Mammary epithelial cell (primary cell): Measurements from ENCODE around the gene MC5R.

Experiments used
- EZH2 ChIP-seq: IDR thresholded peaks from 2 replicates; pipeline ENCODE4 v1.6.1; 2012; ENCODE audit warnings: low read length, inconsistent platforms, borderline replicate concordance
- TF ChIP-seq, protein P1 (sequence below), 2 donors: IDR thresholded peaks in 1 of 2; conservative IDR thresholded peaks in 1 of 2; 2 replicates each; pipeline ENCODE4 v1.5.1; 2011 to 2012; ENCODE audit warnings: inconsistent platforms in 2 of 2, low read length in 2 of 2, mild to moderate bottlenecking in 2 of 2, control low read depth in 1 of 2, low read depth in 1 of 2; ENCODE audit not compliant: insufficient read depth in 1 of 2; ENCODE audit errors: extremely low read depth in 1 of 2

DNA sequence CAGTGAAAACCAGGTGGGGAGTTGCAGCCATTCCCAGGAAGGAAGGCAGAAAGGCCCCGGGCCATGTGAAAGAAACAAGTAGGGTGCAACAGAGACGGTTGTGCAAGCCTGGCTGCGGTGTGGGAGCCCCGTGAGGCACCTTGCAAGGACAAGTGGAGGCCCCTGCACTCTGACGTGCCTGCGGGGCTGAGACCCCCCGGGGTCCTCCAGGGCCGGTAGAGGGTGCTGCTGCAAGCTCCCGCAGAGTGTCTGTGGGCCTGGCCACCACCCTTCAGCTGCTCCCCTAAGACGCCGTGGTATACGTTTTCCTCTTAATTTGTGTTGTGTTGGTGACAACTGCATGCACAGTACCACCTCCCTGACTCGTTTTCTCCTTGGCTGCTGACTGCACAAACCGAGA lies 27.4 kb upstream of the MC5R start:
- TF ChIP-seq, protein P1, sequence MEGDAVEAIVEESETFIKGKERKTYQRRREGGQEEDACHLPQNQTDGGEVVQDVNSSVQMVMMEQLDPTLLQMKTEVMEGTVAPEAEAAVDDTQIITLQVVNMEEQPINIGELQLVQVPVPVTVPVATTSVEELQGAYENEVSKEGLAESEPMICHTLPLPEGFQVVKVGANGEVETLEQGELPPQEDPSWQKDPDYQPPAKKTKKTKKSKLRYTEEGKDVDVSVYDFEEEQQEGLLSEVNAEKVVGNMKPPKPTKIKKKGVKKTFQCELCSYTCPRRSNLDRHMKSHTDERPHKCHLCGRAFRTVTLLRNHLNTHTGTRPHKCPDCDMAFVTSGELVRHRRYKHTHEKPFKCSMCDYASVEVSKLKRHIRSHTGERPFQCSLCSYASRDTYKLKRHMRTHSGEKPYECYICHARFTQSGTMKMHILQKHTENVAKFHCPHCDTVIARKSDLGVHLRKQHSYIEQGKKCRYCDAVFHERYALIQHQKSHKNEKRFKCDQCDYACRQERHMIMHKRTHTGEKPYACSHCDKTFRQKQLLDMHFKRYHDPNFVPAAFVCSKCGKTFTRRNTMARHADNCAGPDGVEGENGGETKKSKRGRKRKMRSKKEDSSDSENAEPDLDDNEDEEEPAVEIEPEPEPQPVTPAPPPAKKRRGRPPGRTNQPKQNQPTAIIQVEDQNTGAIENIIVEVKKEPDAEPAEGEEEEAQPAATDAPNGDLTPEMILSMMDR (conservative IDR thresholded peaks at IDR 0.05 in 1 of 2, IDR thresholded peaks at IDR 0.05 in 1 of 2; ENCODE audit: extremely low read depth in 1 of 2, insufficient read depth in 1 of 2, low read depth in 1 of 2, low read length in 2 of 2) = no peak
- TF ChIP-seq EZH2 = no peak
